ENCODE data around the gene MTMR10.

DNA sequence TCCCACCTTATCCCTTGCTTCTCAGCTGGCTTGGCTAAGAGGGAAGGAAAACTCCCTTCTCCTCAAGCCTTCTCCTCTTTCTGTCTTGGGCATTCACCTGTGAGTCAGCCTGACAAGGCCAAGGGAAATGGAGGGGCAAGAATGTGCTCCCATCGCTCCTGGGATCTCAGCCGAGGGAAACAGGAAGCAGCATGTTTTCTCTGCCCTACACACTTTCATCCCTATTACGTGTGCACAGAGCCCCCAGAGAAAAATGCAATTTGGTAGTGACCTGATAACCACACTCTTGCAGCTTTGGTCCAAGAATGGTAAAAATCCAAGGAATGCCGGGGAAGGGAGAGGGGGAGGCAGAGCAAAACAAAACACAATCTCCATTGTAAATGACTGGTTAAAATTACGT is 32.9 kb upstream of the MTMR10 start:
- TF ChIP-seq CTCF (conservative IDR thresholded peaks at IDR 0.05; ENCODE audit: low read depth, low read length) (no peak), EZH2 (IDR thresholded peaks at IDR 0.05; ENCODE audit: borderline replicate concordance, low read depth, low read length, poor library complexity, severe bottlenecking) (no peak)

Measured in A673 (cell line).